HUES48 (cell line): ENCODE data around the gene MCM3AP.

Experiments used
- H3K27ac ChIP-seq: one replicate; pipeline ENCODE4 v1.7.0; 2013; ENCODE audit warnings: low read depth, low read length, inconsistent platforms
- H3K27me3 ChIP-seq: 2 replicates; pipeline ENCODE4 v1.6.1; 2013; ENCODE audit warnings: mild to moderate bottlenecking, low read length; ENCODE audit not compliant: control insufficient read depth, insufficient read depth
- H3K36me3 ChIP-seq: 2 replicates; pipeline ENCODE4 v1.6.1; 2013; ENCODE audit warnings: low read length; ENCODE audit not compliant: control insufficient read depth, insufficient read depth
- H3K4me1 ChIP-seq: 2 replicates; pipeline ENCODE4 v1.6.1; 2013; ENCODE audit warnings: mild to moderate bottlenecking, low read length; ENCODE audit not compliant: control insufficient read depth, insufficient read depth
- H3K4me3 ChIP-seq: 2 replicates; pipeline ENCODE4 v1.5.1; 2013; ENCODE audit warnings: mild to moderate bottlenecking, low read depth, low read length
- H3K9ac ChIP-seq: 2 replicates; pipeline ENCODE4 v1.6.1; 2013; ENCODE audit warnings: mild to moderate bottlenecking, low read depth, low read length, moderate library complexity
- H3K9me3 ChIP-seq: 2 replicates; pipeline ENCODE4 v1.6.1; 2013; ENCODE audit warnings: low read length; ENCODE audit not compliant: control insufficient read depth, insufficient read depth

Gene MCM3AP

DNA sequence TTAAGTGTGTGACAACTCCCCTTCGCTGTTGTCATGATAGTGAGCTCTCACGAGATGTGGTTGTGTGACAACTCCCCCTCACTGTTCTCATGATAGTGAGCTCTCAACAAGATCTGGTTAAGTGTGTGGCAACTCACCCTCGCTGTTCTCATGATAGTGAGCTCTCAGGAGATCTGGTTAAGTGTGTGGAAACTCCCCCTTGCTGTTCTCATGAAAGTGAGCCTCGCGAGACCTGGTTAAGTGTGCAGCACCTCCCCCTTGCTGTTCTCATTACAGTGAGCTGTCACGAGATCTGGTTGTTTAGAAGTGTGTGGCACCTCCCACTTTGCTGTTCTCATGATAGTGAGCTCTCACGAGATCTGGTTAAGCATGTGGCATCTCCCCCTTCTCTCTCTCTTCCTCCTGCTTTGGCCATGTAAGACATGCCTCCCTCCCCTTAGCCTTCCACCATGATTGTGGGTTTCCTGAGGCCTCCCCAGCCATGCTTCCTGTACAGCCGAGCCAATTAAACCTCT, 31.7 kb downstream of the MCM3AP start:
- Histone ChIP-seq H3K9me3 (no peaks in the 10 kb centered on the region), H3K27me3 (no peaks in the 10 kb centered on the region), H3K36me3 (peaks cover 98% of the 10 kb centered on the region), H3K27ac (no peak overlapping the region), H3K4me1 (no peaks in the 10 kb centered on the region), H3K9ac (no peak overlapping the region), H3K4me3 (no peak overlapping the region)

DNA sequence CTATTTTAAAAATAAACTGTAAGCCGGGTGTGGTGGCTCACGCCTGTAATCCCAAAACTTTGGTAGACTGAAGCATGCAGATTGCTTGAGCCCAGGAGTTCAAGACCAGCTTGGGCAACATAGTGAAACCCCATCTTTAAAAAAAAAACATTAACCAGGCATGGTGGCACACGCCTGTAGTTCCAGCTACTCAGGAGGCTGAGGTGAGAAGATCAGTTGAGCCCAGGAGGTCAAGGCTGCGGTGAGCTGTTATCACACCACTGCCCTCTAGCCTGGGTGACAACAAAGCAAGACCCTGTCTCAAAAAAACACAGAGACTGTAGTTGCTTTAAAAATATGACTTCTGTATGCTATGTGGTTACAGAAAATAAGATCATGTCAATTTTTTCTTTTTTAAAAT, 32.6 kb downstream of the MCM3AP start:
- no peaks in the 10 kb centered on the region for H3K27me3 ChIP-seq
- no peaks in the 10 kb centered on the region for H3K4me1 ChIP-seq
- H3K27ac ChIP-seq: no peak overlapping the region
- H3K36me3 ChIP-seq: peaks cover 98% of the 10 kb centered on the region
- H3K9ac ChIP-seq: no peak overlapping the region
- H3K4me3 ChIP-seq: no peak overlapping the region
- H3K9me3 ChIP-seq: no peaks in the 10 kb centered on the region

DNA sequence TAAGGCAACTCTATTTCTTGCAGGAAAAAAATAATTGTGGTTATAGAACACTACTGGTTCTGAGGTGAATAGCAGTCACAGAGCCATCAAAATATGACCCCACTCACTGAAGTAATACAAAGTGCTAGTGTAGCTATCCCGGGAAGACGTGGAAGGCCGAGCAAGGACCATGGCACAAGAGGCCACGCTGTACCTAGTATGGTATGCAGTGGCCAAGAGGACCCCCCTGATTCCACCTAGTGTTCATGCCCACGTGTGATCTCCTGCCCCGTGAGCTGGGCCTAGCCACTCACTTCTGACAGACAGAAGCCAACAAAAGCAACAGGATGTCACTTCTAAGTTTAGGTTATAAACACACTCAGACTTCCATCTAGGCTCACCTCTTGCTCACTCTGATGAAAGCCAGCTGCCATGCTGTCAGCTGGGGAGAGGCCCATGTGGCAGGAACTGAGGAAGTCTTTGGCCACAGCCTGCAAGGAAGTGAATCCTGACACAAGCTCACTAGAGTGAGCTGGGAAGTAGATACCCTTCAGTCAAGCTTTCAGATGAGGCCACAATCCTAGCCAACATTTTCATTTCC, 35.2 kb downstream of the MCM3AP start:
- no peak overlapping the region for H3K4me3 ChIP-seq
- no peak overlapping the region for H3K27ac ChIP-seq
- peaks cover 96% of the 10 kb centered on the region for H3K36me3 ChIP-seq
- H3K9ac ChIP-seq: no peak overlapping the region
- H3K9me3 ChIP-seq: no peaks in the 10 kb centered on the region
- H3K27me3 ChIP-seq: no peaks in the 10 kb centered on the region
- no peaks in the 10 kb centered on the region for H3K4me1 ChIP-seq

DNA sequence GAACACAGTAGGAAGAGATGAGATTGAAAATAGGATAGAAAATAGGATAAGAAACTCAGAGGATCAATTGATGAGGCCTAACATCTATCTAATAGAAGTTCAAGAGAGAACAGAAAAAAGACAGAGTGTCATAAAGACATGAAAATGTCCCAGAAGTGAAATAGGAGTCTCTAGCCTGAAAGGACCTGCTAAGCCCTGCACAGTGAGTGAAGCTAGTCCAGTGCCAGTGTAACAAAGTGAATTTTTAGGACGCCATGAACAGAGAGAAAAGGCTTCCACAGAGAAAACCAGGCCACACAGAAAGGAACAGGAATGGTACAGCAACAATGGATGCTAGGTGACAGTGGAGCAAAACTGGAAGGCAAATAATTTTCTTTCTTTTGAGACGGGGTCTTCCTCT, 36.6 kb downstream of the MCM3AP start:
- no peaks in the 10 kb centered on the region for H3K27me3 ChIP-seq
- peaks cover 96% of the 10 kb centered on the region for H3K36me3 ChIP-seq
- no peaks in the 10 kb centered on the region for H3K9me3 ChIP-seq
- H3K4me3 ChIP-seq: no peak overlapping the region
- H3K27ac ChIP-seq: no peak overlapping the region
- H3K9ac ChIP-seq: no peak overlapping the region
- no peaks in the 10 kb centered on the region for H3K4me1 ChIP-seq

DNA sequence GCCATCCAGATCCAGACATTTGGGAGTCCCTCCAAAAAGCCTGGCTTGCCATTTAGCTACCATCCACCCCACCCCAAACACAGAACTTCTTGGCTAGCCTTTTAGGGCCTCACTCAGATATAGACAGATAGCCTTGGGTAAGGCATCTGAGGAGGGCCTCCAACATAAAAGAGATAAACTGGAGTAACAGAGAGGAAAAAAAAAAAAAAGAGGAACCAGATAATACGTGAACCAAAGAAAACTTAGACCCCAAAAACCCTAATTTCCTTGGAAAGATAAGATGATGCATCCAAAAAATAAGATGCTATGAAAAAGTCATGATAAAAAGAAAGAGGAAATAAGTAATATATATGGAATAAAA, 37.0 kb downstream of the MCM3AP start:
- Histone ChIP-seq H3K36me3 (peaks cover 96% of the 10 kb centered on the region), H3K4me3 (no peak overlapping the region), H3K27me3 (no peaks in the 10 kb centered on the region), H3K9ac (no peak overlapping the region), H3K9me3 (no peaks in the 10 kb centered on the region), H3K4me1 (no peaks in the 10 kb centered on the region), H3K27ac (no peak overlapping the region)

DNA sequence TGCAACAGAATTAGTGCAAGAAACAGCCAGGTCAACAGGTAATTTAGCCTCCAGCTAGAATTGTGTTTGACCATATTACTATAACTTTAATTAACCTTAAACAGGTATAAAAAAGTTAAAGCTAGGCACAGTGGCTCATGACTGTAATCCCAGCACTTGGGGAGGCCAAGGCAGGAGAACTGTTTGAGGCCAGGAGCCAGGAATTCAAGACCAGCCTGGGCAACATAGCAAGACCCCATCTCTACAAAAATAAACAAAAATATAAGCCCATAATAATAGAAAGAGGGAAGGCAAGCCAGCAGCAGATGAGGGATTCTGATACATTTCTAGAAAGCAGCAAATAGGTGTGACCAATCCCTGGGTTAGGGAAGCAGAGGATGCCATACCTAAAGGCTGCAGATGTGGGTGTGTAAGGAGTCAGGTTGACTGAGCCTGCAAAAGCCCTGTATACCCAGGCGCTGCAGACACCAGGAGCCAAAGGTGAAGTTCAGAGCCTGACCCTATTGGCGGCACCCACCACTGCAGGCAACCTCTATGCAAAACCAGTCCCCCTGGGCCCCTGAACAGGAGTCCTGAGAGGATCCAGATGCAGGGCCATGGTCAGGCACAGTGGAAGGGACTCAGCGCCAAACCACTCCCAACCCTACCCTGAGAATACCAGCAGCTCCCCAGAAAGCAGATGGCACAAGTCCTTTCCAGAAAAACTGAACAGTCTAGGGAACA, 37.6 kb downstream of the MCM3AP start:
- no peaks in the 10 kb centered on the region for H3K4me1 ChIP-seq
- peaks cover 96% of the 10 kb centered on the region for H3K36me3 ChIP-seq
- no peaks in the 10 kb centered on the region for H3K9me3 ChIP-seq
- no peak overlapping the region for H3K9ac ChIP-seq
- H3K4me3 ChIP-seq: no peak overlapping the region
- no peaks in the 10 kb centered on the region for H3K27me3 ChIP-seq
- H3K27ac ChIP-seq: no peak overlapping the region

DNA sequence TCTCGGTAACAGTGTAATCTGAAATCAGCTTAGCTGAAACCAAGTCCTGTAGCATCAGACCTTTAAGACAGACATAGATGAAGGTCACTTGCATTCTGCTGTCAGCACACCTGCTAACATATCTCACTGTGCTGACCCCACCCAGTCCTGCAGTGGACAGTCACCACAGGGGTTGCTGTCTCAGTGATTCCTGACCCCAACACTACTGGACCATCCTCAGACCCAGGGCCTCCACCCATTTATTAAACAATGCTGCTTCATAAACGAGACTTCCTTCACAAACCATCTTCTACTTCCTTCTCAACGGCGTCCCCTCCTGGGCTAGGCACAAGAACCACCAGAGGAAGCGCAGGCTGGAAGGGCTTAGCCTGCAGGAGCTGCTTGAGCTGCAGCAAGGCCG, 39.1 kb downstream of the MCM3AP start:
- Histone ChIP-seq H3K4me3 (no peak overlapping the region), H3K4me1 (no peaks in the 10 kb centered on the region), H3K9me3 (no peaks in the 10 kb centered on the region), H3K27me3 (no peaks in the 10 kb centered on the region), H3K27ac (no peak overlapping the region), H3K36me3 (peaks cover 96% of the 10 kb centered on the region), H3K9ac (no peak overlapping the region)

DNA sequence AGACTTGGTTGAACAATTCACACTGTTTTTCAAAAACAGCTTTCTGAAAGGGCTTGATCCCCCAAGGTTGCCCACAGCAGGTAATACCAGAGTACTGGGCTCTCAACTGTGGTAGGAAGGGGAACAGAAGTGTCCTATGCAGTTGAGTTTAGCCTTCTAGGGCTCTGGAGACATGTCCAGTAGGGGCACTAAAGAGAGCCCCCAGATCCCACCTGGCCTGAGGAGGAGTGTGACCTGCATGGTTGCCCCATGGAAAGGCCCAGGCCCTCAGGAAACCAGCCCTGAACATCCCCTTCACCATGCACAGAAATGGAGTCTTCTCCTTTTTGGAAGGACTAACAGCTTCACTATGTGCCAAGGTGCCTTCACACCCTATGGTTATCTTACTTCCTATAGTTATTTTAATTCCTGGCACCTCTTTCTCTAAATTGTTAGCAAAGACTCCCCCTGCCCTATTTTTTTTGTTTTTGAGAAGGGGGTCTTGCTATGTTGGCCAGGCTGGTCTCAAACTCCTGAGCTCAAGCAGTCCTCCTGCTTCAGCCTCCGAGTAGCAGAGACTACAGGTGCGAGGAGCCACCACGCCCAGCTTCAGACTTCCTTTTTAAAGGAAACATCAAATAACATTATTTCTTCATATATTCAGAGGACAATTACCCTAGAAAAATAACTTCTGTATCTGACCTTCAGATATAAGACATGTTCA, 40.0 kb downstream of the MCM3AP start:
- H3K36me3 ChIP-seq: peaks cover 96% of the 10 kb centered on the region
- no peaks in the 10 kb centered on the region for H3K4me1 ChIP-seq
- no peaks in the 10 kb centered on the region for H3K27me3 ChIP-seq
- H3K9me3 ChIP-seq: no peaks in the 10 kb centered on the region
- no peak overlapping the region for H3K9ac ChIP-seq
- H3K4me3 ChIP-seq: no peak overlapping the region
- H3K27ac ChIP-seq: no peak overlapping the region

DNA sequence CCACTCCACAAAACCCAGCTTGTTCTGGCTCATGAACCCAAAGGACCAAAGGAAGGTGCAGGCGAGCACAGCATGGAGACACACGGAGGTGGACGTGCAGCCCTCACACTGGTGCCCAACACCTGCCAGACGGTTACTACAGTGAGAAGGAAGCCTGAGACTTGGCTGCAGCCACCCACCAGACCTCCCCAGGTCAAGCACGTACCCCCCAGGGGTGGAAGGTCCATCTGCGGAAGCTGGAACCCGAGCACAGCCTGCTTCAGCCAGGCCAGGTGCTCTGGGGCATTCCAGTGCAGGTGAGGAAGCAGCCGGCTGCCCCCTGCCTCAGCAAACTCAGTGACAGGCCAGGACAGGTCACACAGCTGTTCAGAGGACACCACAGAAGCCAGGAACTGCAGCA, 40.8 kb downstream of the MCM3AP start:
- peaks cover 95% of the 10 kb centered on the region for H3K36me3 ChIP-seq
- no peak overlapping the region for H3K9ac ChIP-seq
- H3K27me3 ChIP-seq: no peaks in the 10 kb centered on the region
- H3K4me1 ChIP-seq: no peaks in the 10 kb centered on the region
- H3K4me3 ChIP-seq: no peak overlapping the region
- no peak overlapping the region for H3K27ac ChIP-seq
- no peaks in the 10 kb centered on the region for H3K9me3 ChIP-seq

DNA sequence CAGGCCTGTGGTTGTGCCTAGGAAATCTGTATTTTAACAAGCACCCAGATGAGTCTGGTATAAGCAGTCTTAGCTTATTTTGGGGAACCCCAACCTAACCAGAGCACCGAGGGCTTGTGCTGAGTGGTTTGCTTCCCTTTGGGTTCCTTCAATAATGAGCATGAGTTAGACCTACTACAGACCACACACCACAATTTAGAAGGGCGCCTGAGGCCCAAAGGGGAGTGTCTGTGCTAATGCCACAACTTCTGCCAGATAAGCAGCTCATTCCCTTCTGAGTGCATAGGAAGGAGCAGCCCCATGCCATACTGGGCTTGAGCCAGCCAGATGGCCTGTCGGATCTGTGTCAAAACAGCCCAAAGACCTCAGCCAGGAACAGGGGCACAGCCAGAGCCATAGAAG, 41.5 kb downstream of the MCM3AP start:
- Histone ChIP-seq H3K27ac (no peak overlapping the region), H3K4me3 (no peak overlapping the region), H3K27me3 (no peaks in the 10 kb centered on the region), H3K36me3 (peaks cover 95% of the 10 kb centered on the region), H3K9me3 (no peaks in the 10 kb centered on the region), H3K9ac (no peak overlapping the region), H3K4me1 (no peaks in the 10 kb centered on the region)

DNA sequence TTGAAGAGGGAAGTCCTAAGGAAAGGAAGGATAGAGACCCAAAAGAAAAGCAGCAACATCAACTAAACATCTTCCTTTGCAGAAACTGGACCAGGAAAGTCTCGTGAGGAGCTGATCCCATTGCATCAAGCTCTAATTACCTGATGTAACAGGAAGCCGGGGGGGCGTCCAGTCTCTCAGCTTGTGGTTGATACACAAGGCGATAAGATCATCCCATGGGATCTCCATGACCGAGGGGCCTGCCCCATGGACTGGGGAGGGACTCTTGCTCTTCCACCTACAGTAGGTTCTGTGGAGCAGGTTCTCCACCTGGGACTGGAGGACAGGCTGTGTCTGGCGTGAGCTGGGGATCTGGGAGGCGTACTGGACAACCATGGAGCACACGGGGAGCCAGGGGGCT, 42.1 kb downstream of the MCM3AP start:
- Histone ChIP-seq H3K9ac (no peak overlapping the region), H3K4me3 (no peak overlapping the region), H3K9me3 (no peaks in the 10 kb centered on the region), H3K27me3 (no peaks in the 10 kb centered on the region), H3K4me1 (no peaks in the 10 kb centered on the region), H3K27ac (no peak overlapping the region), H3K36me3 (peaks cover 93% of the 10 kb centered on the region)
